GM23338 (cell line): ENCODE results near the gene CCDC167. TPM values are rescaled to one million over a fixed set of nuclear protein-coding genes. Genes with fewer than 3 reads are reported as not detected.

Source experiments
- ATAC-seq: fragments of 200-7000 bp; cut with Tn5 transposase; 3 replicates; pipeline ENCODE4 v1.9.1; 2020
- DNase-seq: peaks from one replicate; pipeline ENCODE4 v3.0.0-alpha.2; 2015; ENCODE audit warnings: low spot score
- H2AFZ ChIP-seq: fragments of 200-600 bp; sonication (generic); 2 replicates; pipeline ENCODE4 v1.8.0; 2016; ENCODE audit warnings: antibody characterized with exemption, mild to moderate bottlenecking, moderate library complexity
- H3F3A ChIP-seq: fragments of 200-600 bp; sonication (generic); replicated peaks from 2 replicates; pipeline ENCODE4 v1.8.0; 2017; ENCODE audit warnings: antibody characterized with exemption, mixed run types, low read depth
- H3K27ac ChIP-seq: fragments of 200-600 bp; sonication (generic); 2 replicates; pipeline ENCODE4 v1.6.1; 2016; ENCODE audit warnings: low read depth
- H3K27me3 ChIP-seq: fragments of 200-600 bp; sonication (generic); 2 replicates; pipeline ENCODE4 v1.8.0; 2016; ENCODE audit warnings: mild to moderate bottlenecking, mixed run types, moderate library complexity; ENCODE audit not compliant: insufficient read depth
- H3K36me3 ChIP-seq: fragments of 200-600 bp; sonication (generic); 2 replicates; pipeline ENCODE4 v1.8.0; 2016; ENCODE audit warnings: mild to moderate bottlenecking; ENCODE audit not compliant: insufficient read depth
- H3K4me1 ChIP-seq: fragments of 200-600 bp; sonication (generic); 2 replicates; pipeline ENCODE4 v1.8.0; 2016; ENCODE audit warnings: mild to moderate bottlenecking, moderate library complexity; ENCODE audit not compliant: insufficient read depth
- H3K4me2 ChIP-seq: fragments of 200-600 bp; sonication (generic); 2 replicates; pipeline ENCODE4 v1.7.1; 2017; ENCODE audit warnings: mixed run types
- H3K4me3 ChIP-seq: fragments of 200-600 bp; sonication (generic); 2 replicates; pipeline ENCODE4 v1.6.1; 2016; ENCODE audit warnings: mixed run types
- H3K79me2 ChIP-seq: fragments of 200-600 bp; sonication (generic); replicated peaks from 2 replicates; pipeline ENCODE4 v1.8.0; 2017; ENCODE audit warnings: mild to moderate bottlenecking; ENCODE audit not compliant: insufficient read depth
- H3K9me2 ChIP-seq: fragments of 200-600 bp; sonication (generic); 2 replicates; pipeline ENCODE4 v1.8.0; 2017; ENCODE audit not compliant: insufficient read depth
- H4K20me1 ChIP-seq: fragments of 200-600 bp; sonication (generic); replicated peaks from 2 replicates; pipeline ENCODE4 v1.8.0; 2017; ENCODE audit warnings: mild to moderate bottlenecking; ENCODE audit not compliant: insufficient read depth
- H3K27ac Mint-ChIP-seq: 2 replicates; pipeline ENCODE4 v1.8.0; 2020; ENCODE audit warnings: inconsistent platforms, mild to moderate bottlenecking, moderate library complexity, mixed read lengths
- H3K27me3 Mint-ChIP-seq: 3 replicates; pipeline ENCODE4 v1.8.0; 2022; ENCODE audit warnings: low read depth, mild to moderate bottlenecking, moderate library complexity, mixed read lengths, inconsistent platforms; ENCODE audit not compliant: insufficient read depth, poor library complexity
- H3K36me3 Mint-ChIP-seq: 3 replicates; pipeline ENCODE4 v1.8.0; 2021; ENCODE audit warnings: low read depth, mild to moderate bottlenecking, inconsistent platforms, moderate library complexity, mixed read lengths
- H3K4me1 Mint-ChIP-seq: 3 replicates; pipeline ENCODE4 v1.8.0; 2020; ENCODE audit warnings: mild to moderate bottlenecking, inconsistent platforms, mixed read lengths
- H3K4me3 Mint-ChIP-seq: 3 replicates; pipeline ENCODE4 v1.8.0; 2021; ENCODE audit warnings: moderate library complexity, mild to moderate bottlenecking, inconsistent platforms, mixed read lengths
- H3K9me3 Mint-ChIP-seq: 3 replicates; pipeline ENCODE4 v1.8.0; 2020; ENCODE audit warnings: moderate library complexity, mild to moderate bottlenecking, inconsistent platforms, mixed read lengths
- CREB1 ChIP-seq: fragments of 250-450 bp; sonication (Bioruptor Pico); IDR thresholded peaks from 2 replicates; pipeline ENCODE4 v1.5.0; 2020; ENCODE audit warnings: low read depth, mild to moderate bottlenecking, moderate library complexity
- CTCF ChIP-seq, 2 experiments: fragments of 200-600 bp in 1 of 2; sonication (generic) in 1 of 2; conservative IDR thresholded peaks; 2 replicates each; pipeline versions ENCODE4 v1.5.1 to v1.6.1; 2016 to 2017; ENCODE audit warnings: antibody characterized with exemption in 2 of 2, low read depth in 2 of 2, mild to moderate bottlenecking in 2 of 2, moderate library complexity in 1 of 2
- ETS1 ChIP-seq: IDR thresholded peaks from 2 replicates; pipeline ENCODE4 v1.6.1; 2016; ENCODE audit warnings: antibody characterized with exemption
- EZH2 ChIP-seq: fragments of 200-600 bp; sonication (generic); IDR thresholded peaks from one replicate; pipeline ENCODE4 v1.8.0; 2017; ENCODE audit warnings: antibody characterized with exemption, mild to moderate bottlenecking, low read depth; ENCODE audit not compliant: unreplicated experiment
- STAT1 ChIP-seq: IDR thresholded peaks from one replicate; pipeline ENCODE4 v1.6.1; 2016; ENCODE audit warnings: antibody characterized with exemption; ENCODE audit not compliant: unreplicated experiment
- ZNF114 ChIP-seq: fragments of 250-450 bp; sonication (Bioruptor Pico); IDR thresholded peaks from 2 replicates; pipeline ENCODE4 v1.5.0; 2020; ENCODE audit warnings: mild to moderate bottlenecking, moderate library complexity
- polyA plus RNA-seq: library from polyadenylated mRNA; unstranded; fragments of >200 nt; fragmentation: Nextera tagmentation; extraction: Ambion mirVana; gene quantifications from 2 replicates; pipeline ENCODE4 v1.2.1, GENCODE V29; 2016
- total RNA-seq: library from RNA; depleted of rRNA; stranded (reverse); fragments of >200 nt; shearing (Covaris generic); gene quantifications from 2 replicates; pipeline ENCODE4 v1.2.3, GENCODE V29; 2014

The CCDC167 gene
- total and polyA plus RNA-seq, 2 experiments from 2014 or later = 17.6 to 21.4 TPM

- H3K27me3 ChIP-seq = peaks cover 60% of the 10 kb centered on the region
- peak overlapping the region; percentile 90 for H3K4me3 ChIP-seq
- H4K20me1 ChIP-seq = no peaks in the 10 kb centered on the region
- H3F3A ChIP-seq = no peaks in the 10 kb centered on the region; the same call in 1 of the 2 replicates
- H3K9me3 Mint-ChIP-seq = no peaks in the 10 kb centered on the region
- H3K36me3 Mint-ChIP-seq = no peaks in the 10 kb centered on the region
- TF ChIP-seq CTCF (conservative IDR thresholded peaks at IDR 0.05; ENCODE audit: low read depth in 2 of 2) (peak in 1 of 2 experiments; percentile 43; a peak in 2 of 4 replicates), STAT1 (no peak), CREB1 (CRISPR knock-in tag) (no peak), EZH2 (peak; percentile 48)
- H3K4me2 ChIP-seq = peak overlapping the region; percentile 99
- no peaks in the 10 kb centered on the region for H3K9me2 ChIP-seq
- H3K4me1 ChIP-seq = peaks cover 18% of the 10 kb centered on the region
- H3K36me3 ChIP-seq = no peaks in the 10 kb centered on the region
- H3K27me3 Mint-ChIP-seq = peaks cover 55% of the 10 kb centered on the region
- H3K27ac ChIP-seq = no peak overlapping the region
- peaks cover 29% of the 10 kb centered on the region for H3K4me1 Mint-ChIP-seq
- no peaks in the 10 kb centered on the region for H3K79me2 ChIP-seq
- peak; percentile 64 for DNase-seq
- ATAC-seq = peak; percentile 60
- peak overlapping the region; percentile 78 for H3K4me3 Mint-ChIP-seq
- peak overlapping the region; percentile 99 for H2AFZ ChIP-seq
- H3K27ac Mint-ChIP-seq = no peak overlapping the region
Observed at GRCh38 chr6:37535759-37536490, 36.2 kb upstream of the CCDC167 start.

GRCh38 chr6:37535428-37535758 is 35.7 kb upstream of the CCDC167 start:
- Histone ChIP-seq H3K27ac (no peak overlapping the region), H3K4me3 (peak overlapping the region; percentile 90), H3K9me2 (no peaks in the 10 kb centered on the region), H4K20me1 (no peaks in the 10 kb centered on the region), H3K27me3 (peaks cover 60% of the 10 kb centered on the region), H3F3A (no peaks in the 10 kb centered on the region), H3K36me3 (no peaks in the 10 kb centered on the region), H3K79me2 (no peaks in the 10 kb centered on the region), H3K4me1 (peaks cover 18% of the 10 kb centered on the region), H3K4me2 (peak overlapping the region; percentile 99), H2AFZ (peak overlapping the region; percentile 99)
- ATAC-seq (no peak), DNase-seq (no peak)
- no peaks in the 10 kb centered on the region for H3K36me3 Mint-ChIP-seq
- peaks cover 53% of the 10 kb centered on the region for H3K27me3 Mint-ChIP-seq
- no peak for TF ChIP-seq ETS1
- no peak for TF ChIP-seq CREB1 (CRISPR knock-in tag)
- no peak for TF ChIP-seq CTCF (conservative IDR thresholded peaks at IDR 0.05; ENCODE audit: low read depth in 2 of 2)
- TF ChIP-seq EZH2 = peak; percentile 33
- TF ChIP-seq ZNF114 (CRISPR knock-in tag) = no peak
- no peaks in the 10 kb centered on the region for H3K9me3 Mint-ChIP-seq
- peak overlapping the region; percentile 78 for H3K4me3 Mint-ChIP-seq
- no peak overlapping the region for H3K27ac Mint-ChIP-seq
- peaks cover 29% of the 10 kb centered on the region for H3K4me1 Mint-ChIP-seq
